Kidney (tissue), 14 donors: Measurements from ENCODE around the gene ADIG. TPM values are rescaled to one million over a fixed set of nuclear protein-coding genes. Genes with fewer than 3 reads are reported as not detected.

Experiments
- DNase-seq, 5 donors: peaks; one replicate each; pipeline ENCODE4 v3.0.0-alpha.2; 2013 to 2020
- FAIRE-seq: peaks from 2 replicates; lab custom pipeline; 2012; peaks lifted over from hg19 to GRCh38; lab: Jason Lieb, UNC
- H3K27ac ChIP-seq, 2 donors: one replicate each; pipeline ENCODE4 v1.7.0; 2013; ENCODE audit warnings: low read depth in 2 of 2, low read length in 2 of 2, inconsistent platforms in 1 of 2
- H3K27me3 ChIP-seq: one replicate; pipeline ENCODE4 v1.7.1; 2013; ENCODE audit warnings: low read length, inconsistent platforms; ENCODE audit not compliant: control insufficient read depth, insufficient read depth
- H3K36me3 ChIP-seq, 3 donors: one replicate each; pipeline versions ENCODE4 v1.7.0 to v1.7.1; 2013; ENCODE audit warnings: low read length in 3 of 3, control low read depth in 1 of 3, inconsistent platforms in 1 of 3; ENCODE audit not compliant: insufficient read depth in 3 of 3, control insufficient read depth in 2 of 3
- H3K4me1 ChIP-seq, 3 donors: one replicate each; pipeline versions ENCODE4 v1.7.0 to v1.7.1; 2013; ENCODE audit warnings: low read length in 3 of 3, inconsistent platforms in 1 of 3, low read depth in 1 of 3; ENCODE audit not compliant: control insufficient read depth in 2 of 3, insufficient read depth in 2 of 3
- H3K4me3 ChIP-seq, 3 donors: one replicate each; pipeline versions ENCODE4 v1.7.0 to v1.8.1; 2013; ENCODE audit warnings: low read length in 3 of 3, control low read depth in 1 of 3, inconsistent platforms in 1 of 3
- H3K9ac ChIP-seq, 3 donors: one replicate each; pipeline versions ENCODE4 v1.7.0 to v1.7.1; 2013; ENCODE audit warnings: low read length in 3 of 3, control low read depth in 1 of 3, inconsistent platforms in 1 of 3
- H3K9me3 ChIP-seq, 3 donors: one replicate each; pipeline versions ENCODE4 v1.7.0 to v1.7.1; 2013; ENCODE audit warnings: low read length in 3 of 3, control low read depth in 1 of 3, inconsistent platforms in 1 of 3; ENCODE audit not compliant: control insufficient read depth in 2 of 3, insufficient read depth in 1 of 3
- CTCF ChIP-seq: IDR thresholded peaks from 3 replicates; pipeline ENCODE4 v1.5.1; 2012; ENCODE audit warnings: mild to moderate bottlenecking, moderate library complexity, borderline replicate concordance; ENCODE audit not compliant: insufficient read depth; ENCODE audit errors: extremely low read depth
- intact Hi-C: fragments of 100-400 bp; cut with DNase I; formaldehyde crosslinking; loops from one replicate; pipeline ENCODE4 v1.11.1; 2022
- polyA plus RNA-seq: library from polyadenylated mRNA; stranded (reverse); fragments of 350-450 nt; fragmentation: Illumina TruSeq; extraction: RNeasy Lipid Tissue Mini Kit (QIAGEN cat#74804); gene quantifications from one replicate; pipeline ENCODE4 v1.2.3, GENCODE V29; 2014; ENCODE audit warnings: low read depth, low replicate concordance; ENCODE audit not compliant: insufficient read depth
- total RNA-seq: library from RNA; stranded (reverse); fragmentation: NEBNext Ultra II Directional; extraction: Animal tissue kit (Norgen Biotek cat#: 25700); gene quantifications from one replicate; pipeline ENCODE4 v1.2.1, GENCODE V29; 2021
- donor health status: control.
- donor health status: control.
- donor health status: control.
- donor health status: control.
- donor health status: control.
- donor health status: DM: yes; HTN: yes; CAD: no.
- donor health status: Normal renal cell carcinoma (clear cell type).

Gene ADIG
- total and polyA plus RNA-seq, 2 donors from 2014 or later: 0.58 TPM; not detected in 1

- no peak for TF ChIP-seq CTCF
- no peaks in the 10 kb centered on the region for H3K4me1 ChIP-seq
- no peak overlapping the region for H3K27ac ChIP-seq
- no peaks in the 10 kb centered on the region for H3K9me3 ChIP-seq
- no peak overlapping the region for H3K9ac ChIP-seq
- peaks cover 5 to 58% (median 31%) of the 10 kb centered on the region in 3 donors for H3K36me3 ChIP-seq
- DNase-seq: no peak
- intact Hi-C loops: no loop called here
- no peak overlapping the region for H3K4me3 ChIP-seq
- no peak for FAIRE-seq
- no peaks in the 10 kb centered on the region for H3K27me3 ChIP-seq
Observed at GRCh38 chr20:38545771-38546170, 35.2 kb upstream of the ADIG start.

GRCh38 chr20:38547288-38548085 is 33.5 kb upstream of the ADIG start:
- no peak for FAIRE-seq
- intact Hi-C loops: no loop called here
- no peaks in the 10 kb centered on the region for H3K9me3 ChIP-seq
- no peak for TF ChIP-seq CTCF
- H3K4me1 ChIP-seq: no peaks in the 10 kb centered on the region
- DNase-seq: no peak
- peaks cover 3 to 51% (median 27%) of the 10 kb centered on the region in 3 donors for H3K36me3 ChIP-seq
- no peak overlapping the region for H3K9ac ChIP-seq
- no peak overlapping the region for H3K4me3 ChIP-seq
- H3K27me3 ChIP-seq: no peaks in the 10 kb centered on the region
- no peak overlapping the region for H3K27ac ChIP-seq

GRCh38 chr20:38548356-38549083 is 32.5 kb upstream of the ADIG start:
- DNase-seq (no peak), FAIRE-seq (no peak)
- Histone ChIP-seq H3K27ac (no peak overlapping the region), H3K36me3 (peaks cover 3 to 42% (median 34%) of the 10 kb centered on the region in 3 donors), H3K4me3 (no peak overlapping the region), H3K9me3 (no peaks in the 10 kb centered on the region), H3K4me1 (no peaks in the 10 kb centered on the region), H3K9ac (no peak overlapping the region), H3K27me3 (no peaks in the 10 kb centered on the region)
- TF ChIP-seq CTCF: no peak
- intact Hi-C loops: no loop called here
